ENCODE results near the gene OCLN.
"Not testable (repeated sequence)": the region's sequence is repeated elsewhere in the genome, so short reads cannot be mapped to it uniquely, and the experiment has no call there.

The OCLN gene

DNA sequence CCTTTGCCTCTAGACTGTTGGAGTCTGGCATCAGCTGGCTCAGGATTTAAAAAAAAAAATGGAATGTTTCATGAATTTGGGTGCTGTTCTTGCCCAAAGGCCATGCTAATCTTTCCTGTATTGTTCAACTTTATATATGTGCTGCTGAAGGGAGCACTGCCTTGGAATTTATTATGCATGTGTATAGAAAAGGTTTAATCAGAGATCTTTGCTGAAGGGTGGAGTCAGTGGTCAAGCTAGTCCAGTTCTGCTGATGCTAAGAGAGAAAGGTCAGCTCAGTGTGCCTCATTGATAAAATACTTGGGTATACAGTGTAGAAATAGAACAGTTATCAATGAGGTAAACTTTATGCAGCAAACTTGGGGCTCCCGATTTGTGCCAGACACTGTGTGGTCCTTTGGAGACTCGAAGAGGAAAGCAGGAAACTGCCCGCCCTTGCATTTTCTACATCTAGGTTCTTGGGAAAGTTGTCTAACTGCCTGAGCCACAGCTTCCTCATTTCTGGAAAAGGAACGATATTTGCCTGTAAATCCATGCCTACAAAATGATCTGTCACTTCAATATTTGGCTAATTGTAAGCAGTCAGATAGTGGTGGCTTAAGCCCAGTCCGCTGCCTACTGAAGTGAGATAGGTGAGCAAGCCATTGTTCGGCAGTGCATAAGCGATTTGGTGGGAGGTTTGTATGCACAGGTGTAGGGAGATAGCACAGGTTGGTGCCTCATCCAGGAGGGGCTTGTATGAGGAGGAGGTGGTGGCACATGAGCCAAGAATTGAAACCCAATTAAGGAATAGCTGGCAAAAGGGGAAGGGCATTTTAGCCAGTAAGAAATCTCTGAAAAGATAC, 38.2 kb downstream of the OCLN start:
- DNase-seq (ENCODE audit: low read depth): no peak

- no peak for DNase-seq (ENCODE audit: low read depth)
Observed at GRCh38 chr5:69531406-69531801, 38.8 kb downstream of the OCLN start.

- not testable (repeated sequence) for DNase-seq (ENCODE audit: low read depth)
Observed at GRCh38 chr5:69537911-69538310, 45.3 kb downstream of the OCLN start.

- DNase-seq (ENCODE audit: low read depth): not testable (repeated sequence)
Observed at GRCh38 chr5:69538735-69539134, 46.1 kb downstream of the OCLN start.

GRCh38 chr5:69541347-69541746, 48.8 kb downstream of the OCLN start:
- DNase-seq (ENCODE audit: low read depth): not testable (repeated sequence)

GRCh38 chr5:69542838-69543618, 50.4 kb downstream of the OCLN start:
- not testable (repeated sequence) for DNase-seq (ENCODE audit: low read depth)

- DNase-seq (ENCODE audit: low read depth): not testable (repeated sequence)
Observed at GRCh38 chr5:69544602-69545001, 52.0 kb downstream of the OCLN start.

GRCh38 chr5:69559908-69560330, 67.3 kb downstream of the OCLN start, which contains the start of gene GTF2H2C:
Gene GTF2H2C, plus strand, starts transcription at chr5:69560191. Its CDS starts 4,942 bp downstream, at chr5:69565133.
- peak; percentile 57 for DNase-seq (ENCODE audit: low read depth)

DNA sequence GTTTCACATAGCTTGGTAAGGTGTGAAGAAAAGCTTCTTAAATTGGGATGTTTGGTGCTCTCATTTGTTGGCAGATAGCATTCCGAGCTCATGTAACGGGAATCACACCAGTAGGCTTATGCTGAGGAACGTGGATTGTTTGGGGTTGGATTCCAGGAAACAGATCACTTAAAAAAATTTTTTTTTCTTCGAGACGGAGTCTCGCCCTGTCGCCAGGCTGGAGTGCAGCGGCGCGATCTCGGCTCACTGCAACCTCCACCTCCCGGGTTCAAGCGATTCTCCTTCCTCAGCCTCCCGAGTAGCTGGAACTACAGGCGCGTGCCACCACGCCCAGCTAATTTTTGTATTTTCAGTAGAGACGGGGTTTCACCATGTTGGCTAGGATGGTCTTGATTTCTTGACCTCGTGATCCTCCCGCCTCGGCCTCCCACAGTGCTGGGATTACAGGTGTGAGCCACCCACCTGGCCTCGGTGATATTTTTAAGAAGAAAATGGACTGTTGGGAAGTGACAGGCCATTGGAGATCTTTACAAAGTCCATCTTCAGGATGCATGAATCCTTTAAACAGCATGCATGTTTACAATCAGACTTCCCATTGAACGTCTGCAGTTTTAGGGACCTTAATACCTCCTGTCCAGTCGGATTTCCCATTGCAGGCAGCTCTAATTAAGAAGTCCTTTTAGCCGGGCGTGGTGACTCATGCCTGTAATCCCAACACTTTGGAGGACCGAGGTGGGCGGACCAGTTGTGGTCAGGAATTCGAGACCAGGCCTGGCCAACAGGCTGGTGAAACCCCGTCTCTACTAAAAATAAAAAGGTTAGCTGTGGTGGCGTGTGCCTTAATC, 68.2 kb downstream of the OCLN start:
- DNase-seq (ENCODE audit: low read depth): not testable (repeated sequence)

- not testable (repeated sequence) for DNase-seq (ENCODE audit: low read depth)
Observed at GRCh38 chr5:69566172-69566571, 73.6 kb downstream of the OCLN start.

GRCh38 chr5:69568072-69568471, 75.5 kb downstream of the OCLN start:
- not testable (repeated sequence) for DNase-seq (ENCODE audit: low read depth)

- not testable (repeated sequence) for DNase-seq (ENCODE audit: low read depth)
Observed at GRCh38 chr5:69583356-69583755, 90.8 kb downstream of the OCLN start.

DNA sequence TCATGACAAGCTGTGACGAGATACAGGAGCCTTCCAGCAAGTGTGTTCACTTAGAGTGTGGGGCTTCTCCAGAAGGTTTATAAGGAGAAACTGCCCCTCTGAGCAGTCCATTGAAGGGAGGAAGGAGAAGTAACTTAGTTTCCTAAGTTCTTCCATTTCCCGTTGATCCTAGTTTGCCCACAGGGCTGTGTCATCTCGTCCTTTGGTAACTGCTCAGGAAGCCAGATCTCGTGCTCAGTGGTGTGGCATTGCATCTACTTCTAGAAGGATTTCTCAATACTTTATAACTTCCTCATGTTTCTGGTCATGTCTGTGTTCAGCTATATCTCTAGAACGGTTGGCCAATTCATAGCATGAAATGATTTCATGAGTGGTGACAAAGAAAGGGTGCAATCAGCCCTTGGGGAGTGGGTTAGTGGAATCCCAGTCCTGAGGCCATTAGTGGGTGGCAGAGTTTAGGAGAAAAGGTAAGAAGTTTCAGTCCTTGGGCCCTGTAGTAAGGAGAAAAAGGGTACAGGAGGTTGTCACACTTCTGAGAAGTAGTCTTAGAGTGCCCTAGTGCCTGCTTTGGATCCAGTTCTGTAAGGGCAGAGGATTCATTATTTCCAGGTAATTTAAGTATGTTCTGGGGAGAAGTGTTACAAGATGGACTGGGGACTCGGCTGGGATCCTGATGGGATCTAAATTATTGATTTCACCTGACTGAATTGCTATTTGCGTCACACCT, 103.7 kb downstream of the OCLN start:
- DNase-seq (ENCODE audit: low read depth): not testable (repeated sequence)

DNA sequence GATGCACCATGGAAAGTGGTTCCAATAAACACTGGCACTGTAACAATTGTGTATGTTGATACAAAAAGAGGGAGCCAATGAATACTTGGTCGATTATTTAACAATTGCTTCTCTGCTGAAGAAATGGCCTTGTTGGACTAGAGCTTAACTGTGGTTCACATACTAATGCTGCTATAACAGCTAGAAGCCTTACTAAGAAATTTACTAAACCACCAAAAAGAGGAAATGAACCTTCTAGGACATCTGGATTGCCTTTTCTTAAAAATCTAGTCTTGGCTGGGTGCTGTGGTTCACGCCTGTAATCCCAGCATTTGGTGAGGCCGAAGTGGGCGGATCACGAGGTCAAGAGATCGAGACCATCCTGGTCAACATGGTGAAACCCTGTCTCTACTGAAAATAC, 109.4 kb downstream of the OCLN start:
- not testable (repeated sequence) for DNase-seq (ENCODE audit: low read depth)

- DNase-seq (ENCODE audit: low read depth): not testable (repeated sequence)
Observed at GRCh38 chr5:69606839-69607238, 114.2 kb downstream of the OCLN start.
